NT2/D1 (cell line): Measurements from ENCODE around the gene HMG20B.

Experiments
- DNase-seq: peaks from one replicate; pipeline ENCODE4 v3.0.0-alpha.2; 2011; ENCODE audit warnings: low read depth, low spot score
- H3K27me3 ChIP-seq: 2 replicates; pipeline ENCODE4 v1.6.0; 2011; ENCODE audit warnings: mild to moderate bottlenecking; ENCODE audit not compliant: insufficient read length, insufficient read depth
- H3K36me3 ChIP-seq: 2 replicates; pipeline ENCODE4 v1.6.1; 2011; ENCODE audit warnings: mild to moderate bottlenecking, low read length, mixed read lengths; ENCODE audit not compliant: insufficient read depth, insufficient read length
- H3K4me1 ChIP-seq: 2 replicates; pipeline ENCODE4 v1.5.1; 2011; ENCODE audit not compliant: insufficient read depth, insufficient read length
- H3K4me3 ChIP-seq: 2 replicates; pipeline ENCODE4 v1.5.1; 2011; ENCODE audit warnings: low read depth; ENCODE audit not compliant: insufficient read length
- H3K9ac ChIP-seq: 2 replicates; pipeline ENCODE4 v1.6.0; 2011; ENCODE audit warnings: low read depth; ENCODE audit not compliant: insufficient read length
- H3K9me3 ChIP-seq: 2 replicates; pipeline ENCODE4 v1.5.1; 2011; ENCODE audit warnings: mild to moderate bottlenecking, low read length; ENCODE audit not compliant: insufficient read depth
- SUZ12 ChIP-seq: IDR thresholded peaks from 2 replicates; pipeline ENCODE4 v1.6.1; 2011; ENCODE audit not compliant: insufficient read length, insufficient read depth; ENCODE audit errors: extremely low read depth
- YY1 ChIP-seq: IDR thresholded peaks from 2 replicates; pipeline ENCODE4 v1.6.1; 2011; ENCODE audit not compliant: insufficient read length, insufficient read depth
- ZNF274 ChIP-seq: IDR thresholded peaks from 2 replicates; pipeline ENCODE4 v1.6.1; 2011; ENCODE audit warnings: mild to moderate bottlenecking, low read depth, low read length

Gene HMG20B

GRCh38 chr19:3544742-3545668, 27.7 kb upstream of the HMG20B start:
- Histone ChIP-seq H3K9me3 (no peaks in the 10 kb centered on the region), H3K9ac (peak overlapping the region; percentile 21), H3K4me3 (no peak overlapping the region), H3K36me3 (peaks cover 73% of the 10 kb centered on the region), H3K27me3 (no peaks in the 10 kb centered on the region), H3K4me1 (peaks cover 11% of the 10 kb centered on the region)
- peak; percentile 44 for DNase-seq
- TF ChIP-seq ZNF274 = no peak
- no peak for TF ChIP-seq YY1
- no peak for TF ChIP-seq SUZ12

- Histone ChIP-seq H3K36me3 (peaks cover 76% of the 10 kb centered on the region), H3K27me3 (no peaks in the 10 kb centered on the region), H3K9ac (no peak overlapping the region), H3K4me3 (no peak overlapping the region), H3K9me3 (no peaks in the 10 kb centered on the region), H3K4me1 (peaks cover 11% of the 10 kb centered on the region)
- TF ChIP-seq SUZ12 = no peak
- TF ChIP-seq YY1 = no peak
- no peak for TF ChIP-seq ZNF274
- no peak for DNase-seq
Observed at GRCh38 chr19:3545669-3546034, 27.1 kb upstream of the HMG20B start.

- Histone ChIP-seq H3K27me3 (no peaks in the 10 kb centered on the region), H3K9me3 (no peaks in the 10 kb centered on the region), H3K9ac (peak overlapping the region; percentile 8), H3K4me1 (peaks cover 11% of the 10 kb centered on the region), H3K36me3 (peaks cover 81% of the 10 kb centered on the region), H3K4me3 (no peak overlapping the region)
- no peak for DNase-seq
- TF ChIP-seq ZNF274 = no peak
- no peak for TF ChIP-seq SUZ12
- no peak for TF ChIP-seq YY1
Observed at GRCh38 chr19:3546119-3546518, 26.6 kb upstream of the HMG20B start.

GRCh38 chr19:3547301-3547731, 25.4 kb upstream of the HMG20B start:
- Histone ChIP-seq H3K27me3 (no peaks in the 10 kb centered on the region), H3K4me3 (no peak overlapping the region), H3K4me1 (peaks cover 15% of the 10 kb centered on the region), H3K9me3 (no peaks in the 10 kb centered on the region), H3K36me3 (peaks cover 84% of the 10 kb centered on the region), H3K9ac (no peak overlapping the region)
- TF ChIP-seq SUZ12 = no peak
- no peak for TF ChIP-seq ZNF274
- TF ChIP-seq YY1 = no peak
- DNase-seq = no peak

- no peaks in the 10 kb centered on the region for H3K27me3 ChIP-seq
- H3K9me3 ChIP-seq = no peaks in the 10 kb centered on the region
- H3K4me3 ChIP-seq = no peak overlapping the region
- H3K9ac ChIP-seq = no peak overlapping the region
- peaks cover 20% of the 10 kb centered on the region for H3K4me1 ChIP-seq
- peaks cover 83% of the 10 kb centered on the region for H3K36me3 ChIP-seq
- DNase-seq = no peak
- TF ChIP-seq ZNF274 (no peak), YY1 (no peak), SUZ12 (no peak)
Observed at GRCh38 chr19:3547767-3548282, 24.9 kb upstream of the HMG20B start.

GRCh38 chr19:3548606-3549005, 24.1 kb upstream of the HMG20B start:
- no peak overlapping the region for H3K4me3 ChIP-seq
- H3K4me1 ChIP-seq = peaks cover 20% of the 10 kb centered on the region
- no peak overlapping the region for H3K9ac ChIP-seq
- DNase-seq = no peak
- no peaks in the 10 kb centered on the region for H3K27me3 ChIP-seq
- TF ChIP-seq SUZ12 = no peak
- no peaks in the 10 kb centered on the region for H3K9me3 ChIP-seq
- H3K36me3 ChIP-seq = peaks cover 80% of the 10 kb centered on the region

- TF ChIP-seq ZNF274 (no peak), SUZ12 (no peak), YY1 (no peak)
- no peaks in the 10 kb centered on the region for H3K9me3 ChIP-seq
- DNase-seq = no peak
- H3K4me3 ChIP-seq = no peak overlapping the region
- H3K36me3 ChIP-seq = peaks cover 74% of the 10 kb centered on the region
- no peaks in the 10 kb centered on the region for H3K27me3 ChIP-seq
- H3K9ac ChIP-seq = no peak overlapping the region
- peaks cover 18% of the 10 kb centered on the region for H3K4me1 ChIP-seq
Observed at GRCh38 chr19:3549816-3550215, 22.9 kb upstream of the HMG20B start.
